ENCODE data around the gene GTPBP6.

The GTPBP6 gene

DNA sequence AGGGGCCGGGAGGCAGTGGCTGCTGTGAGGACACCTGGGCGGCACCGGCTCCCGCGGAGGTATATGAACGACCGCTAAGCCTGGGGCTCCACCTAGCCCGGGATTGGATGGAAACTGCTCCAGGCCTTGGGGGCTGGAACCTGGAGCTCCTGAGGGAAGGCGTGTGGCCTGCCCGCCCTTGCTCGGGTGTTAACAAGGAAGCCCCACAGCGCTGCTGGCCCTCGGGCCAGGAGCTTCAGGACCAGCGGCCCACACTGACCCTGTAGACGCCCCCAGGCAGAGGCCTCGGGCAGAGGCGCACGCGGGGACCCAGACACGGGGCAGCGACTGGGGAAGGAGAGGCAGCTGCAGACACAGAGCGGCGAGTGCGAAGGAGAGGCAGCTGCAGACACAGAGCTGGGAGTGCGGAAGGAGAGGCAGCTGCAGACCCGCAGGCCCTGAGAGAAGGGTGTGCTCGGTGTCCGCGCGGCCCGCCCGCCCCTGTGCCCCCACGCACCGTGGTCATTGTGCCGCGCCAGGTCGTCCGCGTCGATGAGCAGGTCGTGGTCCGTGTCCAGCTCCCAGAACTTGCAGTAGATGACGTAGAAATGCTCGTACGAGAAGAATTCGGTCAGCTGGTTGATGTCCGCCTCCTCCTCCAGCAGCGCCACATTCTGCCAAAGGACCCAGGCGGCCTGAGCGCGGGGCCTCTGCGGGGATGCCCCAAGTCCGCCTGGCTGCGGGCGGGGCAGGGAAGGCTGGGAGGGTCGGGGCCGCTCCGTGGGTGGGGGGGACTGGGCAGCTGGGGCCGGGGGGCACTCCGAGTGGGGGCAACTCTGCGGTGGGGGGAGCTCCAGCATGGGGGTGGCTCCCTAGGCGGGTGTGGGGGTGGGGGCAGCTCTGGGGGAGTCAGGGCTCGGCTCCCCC, 26.7 kb upstream of the GTPBP6 start:
- H3K4me2 ChIP-seq (ENCODE audit: low read length): no peak overlapping the region
- no peaks in the 10 kb centered on the region for H4K20me1 ChIP-seq (ENCODE audit: control insufficient read depth, insufficient read depth, low read depth, low read length)
- H3K4me3 ChIP-seq (ENCODE audit: low read length): no peak overlapping the region
- TF ChIP-seq, protein P1, sequence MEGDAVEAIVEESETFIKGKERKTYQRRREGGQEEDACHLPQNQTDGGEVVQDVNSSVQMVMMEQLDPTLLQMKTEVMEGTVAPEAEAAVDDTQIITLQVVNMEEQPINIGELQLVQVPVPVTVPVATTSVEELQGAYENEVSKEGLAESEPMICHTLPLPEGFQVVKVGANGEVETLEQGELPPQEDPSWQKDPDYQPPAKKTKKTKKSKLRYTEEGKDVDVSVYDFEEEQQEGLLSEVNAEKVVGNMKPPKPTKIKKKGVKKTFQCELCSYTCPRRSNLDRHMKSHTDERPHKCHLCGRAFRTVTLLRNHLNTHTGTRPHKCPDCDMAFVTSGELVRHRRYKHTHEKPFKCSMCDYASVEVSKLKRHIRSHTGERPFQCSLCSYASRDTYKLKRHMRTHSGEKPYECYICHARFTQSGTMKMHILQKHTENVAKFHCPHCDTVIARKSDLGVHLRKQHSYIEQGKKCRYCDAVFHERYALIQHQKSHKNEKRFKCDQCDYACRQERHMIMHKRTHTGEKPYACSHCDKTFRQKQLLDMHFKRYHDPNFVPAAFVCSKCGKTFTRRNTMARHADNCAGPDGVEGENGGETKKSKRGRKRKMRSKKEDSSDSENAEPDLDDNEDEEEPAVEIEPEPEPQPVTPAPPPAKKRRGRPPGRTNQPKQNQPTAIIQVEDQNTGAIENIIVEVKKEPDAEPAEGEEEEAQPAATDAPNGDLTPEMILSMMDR (IDR thresholded peaks at IDR 0.05; ENCODE audit: low read depth, low read length, poor library complexity, severe bottlenecking): no peak
- TF ChIP-seq EZH2phosphoT487 (IDR thresholded peaks at IDR 0.05; ENCODE audit: borderline replicate concordance, low read length): no peak
- H3K4me1 ChIP-seq (ENCODE audit: control insufficient read depth, low read length): no peaks in the 10 kb centered on the region
- H3K9me3 ChIP-seq (ENCODE audit: control insufficient read depth, insufficient read depth, low read length): peaks cover 32% of the 10 kb centered on the region; the same call in 1 of the 2 replicates
- H3K79me2 ChIP-seq (ENCODE audit: control insufficient read depth, low read length): peaks cover 54% of the 10 kb centered on the region
- no peak overlapping the region for H3K27ac ChIP-seq (ENCODE audit: low read depth, low read length)
- H3F3A ChIP-seq (ENCODE audit: control insufficient read depth, insufficient read depth): no peaks in the 10 kb centered on the region
- no peaks in the 10 kb centered on the region for H3K27me3 ChIP-seq (ENCODE audit: control insufficient read depth, low read length)
- no peaks in the 10 kb centered on the region for H3K9me2 ChIP-seq (replicated peaks; ENCODE audit: control insufficient read depth, low read length)
- H3K36me3 ChIP-seq (ENCODE audit: control insufficient read depth, low read length): peaks cover 77% of the 10 kb centered on the region

DNA sequence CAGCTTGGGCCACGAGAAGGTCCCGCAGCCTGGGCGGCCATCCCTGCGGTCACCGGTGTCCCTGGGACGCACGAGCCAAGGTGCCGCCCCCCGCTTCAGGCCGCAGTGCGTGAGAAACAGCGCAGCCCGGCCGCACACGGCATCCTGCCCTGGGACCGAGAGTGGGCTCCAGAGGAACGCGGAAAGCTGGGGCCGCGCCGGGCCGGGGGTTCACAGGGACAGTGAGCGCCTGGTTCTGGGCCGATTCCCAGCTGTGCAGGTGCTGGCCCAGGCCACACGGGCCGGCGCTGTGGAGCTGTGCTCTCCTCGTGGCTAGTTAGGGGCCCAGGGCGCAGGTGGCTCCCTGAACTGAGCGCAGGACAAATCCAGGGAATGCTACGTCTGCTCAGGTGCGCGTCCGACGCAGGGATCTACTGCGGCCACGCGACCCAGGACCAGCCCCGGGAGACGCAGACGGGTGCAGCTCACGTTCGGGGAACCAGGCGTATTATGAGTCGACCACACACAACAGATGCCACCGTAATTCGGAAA, 25.8 kb upstream of the GTPBP6 start:
- Histone ChIP-seq H3K9me3 (ENCODE audit: control insufficient read depth, insufficient read depth, low read length) (peaks cover 32% of the 10 kb centered on the region; the same call in 1 of the 2 replicates), H3K27ac (ENCODE audit: low read depth, low read length) (no peak overlapping the region), H3K4me1 (ENCODE audit: control insufficient read depth, low read length) (no peaks in the 10 kb centered on the region), H3K79me2 (ENCODE audit: control insufficient read depth, low read length) (peaks cover 45% of the 10 kb centered on the region), H3K4me2 (ENCODE audit: low read length) (no peak overlapping the region), H3K9me2 (replicated peaks; ENCODE audit: control insufficient read depth, low read length) (no peaks in the 10 kb centered on the region), H3K4me3 (ENCODE audit: low read length) (no peak overlapping the region), H3K36me3 (ENCODE audit: control insufficient read depth, low read length) (peaks cover 69% of the 10 kb centered on the region), H4K20me1 (ENCODE audit: control insufficient read depth, insufficient read depth, low read depth, low read length) (no peaks in the 10 kb centered on the region), H3F3A (ENCODE audit: control insufficient read depth, insufficient read depth) (no peaks in the 10 kb centered on the region), H3K27me3 (ENCODE audit: control insufficient read depth, low read length) (no peaks in the 10 kb centered on the region)
- TF ChIP-seq, protein P1 (IDR thresholded peaks at IDR 0.05; ENCODE audit: low read depth, low read length, poor library complexity, severe bottlenecking): no peak
- TF ChIP-seq EZH2phosphoT487 (IDR thresholded peaks at IDR 0.05; ENCODE audit: borderline replicate concordance, low read length): no peak

DNA sequence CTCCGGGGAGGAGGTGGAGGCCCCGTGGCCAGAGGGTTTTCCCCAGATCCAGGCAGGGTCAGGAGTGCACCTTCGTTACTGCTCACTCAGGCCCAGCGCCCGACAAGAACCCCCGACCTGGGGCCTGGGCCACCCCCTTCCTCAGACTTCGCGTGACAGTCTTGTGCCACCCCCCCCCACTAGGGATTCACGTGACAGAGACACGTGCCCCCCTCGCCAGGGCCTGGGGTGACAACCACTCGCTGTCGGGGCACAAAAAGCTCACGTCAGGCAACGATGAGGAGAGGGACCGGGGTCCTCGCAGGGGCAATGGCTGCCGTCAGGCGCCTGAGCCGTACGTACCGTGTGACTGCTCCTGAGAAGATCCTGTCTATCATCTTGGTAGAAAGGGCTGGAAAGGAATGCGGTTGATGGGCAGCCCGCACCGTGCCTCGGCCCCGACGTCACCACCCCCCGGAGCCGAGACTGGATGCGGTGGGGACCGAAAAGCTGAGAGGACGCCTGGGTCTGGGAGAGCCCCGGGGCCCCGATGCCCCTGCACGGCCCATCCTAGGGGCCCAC, 23.0 kb upstream of the GTPBP6 start:
- no peaks in the 10 kb centered on the region for H3K27me3 ChIP-seq (ENCODE audit: control insufficient read depth, low read length)
- peaks cover 21% of the 10 kb centered on the region; the same call in 1 of the 2 replicates for H3K9me3 ChIP-seq (ENCODE audit: control insufficient read depth, insufficient read depth, low read length)
- H3K9me2 ChIP-seq (replicated peaks; ENCODE audit: control insufficient read depth, low read length): no peaks in the 10 kb centered on the region
- no peaks in the 10 kb centered on the region for H4K20me1 ChIP-seq (ENCODE audit: control insufficient read depth, insufficient read depth, low read depth, low read length)
- H3K4me1 ChIP-seq (ENCODE audit: control insufficient read depth, low read length): no peaks in the 10 kb centered on the region
- H3F3A ChIP-seq (ENCODE audit: control insufficient read depth, insufficient read depth): no peaks in the 10 kb centered on the region
- no peak overlapping the region for H3K4me2 ChIP-seq (ENCODE audit: low read length)
- no peak overlapping the region for H3K4me3 ChIP-seq (ENCODE audit: low read length)
- H3K79me2 ChIP-seq (ENCODE audit: control insufficient read depth, low read length): peaks cover 39% of the 10 kb centered on the region
- TF ChIP-seq, protein P1 (IDR thresholded peaks at IDR 0.05; ENCODE audit: low read depth, low read length, poor library complexity, severe bottlenecking): no peak
- TF ChIP-seq EZH2phosphoT487 (IDR thresholded peaks at IDR 0.05; ENCODE audit: borderline replicate concordance, low read length): no peak
- no peak overlapping the region for H3K27ac ChIP-seq (ENCODE audit: low read depth, low read length)
- peaks cover 64% of the 10 kb centered on the region for H3K36me3 ChIP-seq (ENCODE audit: control insufficient read depth, low read length)

Measured in DOHH2 (cell line).